ENCODE measurements around the gene C14orf132. TPM values are rescaled to one million over a fixed set of nuclear protein-coding genes. Genes with fewer than 3 reads are reported as not detected.

C14orf132 gene
- total RNA-seq, 2 experiments from 2014 or later, result 2.0 to 2.4 TPM

GRCh38 chr14:96050482-96050881 is 11.3 kb downstream of the C14orf132 start:
- no peak overlapping the region for H3K4me3 ChIP-seq (ENCODE audit: low read length)
- H3K9me3 ChIP-seq (ENCODE audit: control insufficient read depth in 1 of 2, insufficient read depth in 1 of 2, low read length in 2 of 2), result peaks cover 0 to under 1% of the 10 kb centered on the region in 2 experiments
- peaks cover 13% of the 10 kb centered on the region for H3K27me3 Mint-ChIP-seq
- H3K36me3 Mint-ChIP-seq (ENCODE audit: low read depth), result peaks cover 5% of the 10 kb centered on the region
- H3K27ac ChIP-seq (ENCODE audit: low read depth in 1 of 2, low read length in 2 of 2), result no peak overlapping the region
- ATAC-seq (ENCODE audit: poor library complexity) (no peak), DNase-seq (no peak)
- H3K36me3 ChIP-seq (ENCODE audit: insufficient read depth, low read length), result no peaks in the 10 kb centered on the region
- H3K9me3 Mint-ChIP-seq, result no peaks in the 10 kb centered on the region
- H3K27ac Mint-ChIP-seq, result no peak overlapping the region
- CTCF ChIA-PET, result no interaction called here
- H3K4me1 ChIP-seq (ENCODE audit: insufficient read depth, low read length), result no peaks in the 10 kb centered on the region
- no peak overlapping the region for H3K4me3 Mint-ChIP-seq
- POLR2A ChIA-PET, result no interaction called here
- intact Hi-C loops (cut with DNase I, micrococcal nuclease), result loop anchor here (2.0 to 5.0 kb wide), 2 partner anchors 38 to 52 kb away; no protein-coding TSS in a partner anchor
- H3K4me1 Mint-ChIP-seq (ENCODE audit: low read depth), result peaks cover 5% of the 10 kb centered on the region
- peaks cover 0 to 3% of the 10 kb centered on the region in 2 experiments for H3K27me3 ChIP-seq (ENCODE audit: control insufficient read depth in 1 of 2, insufficient read depth in 2 of 2, low read length in 2 of 2)
- TF ChIP-seq CTCF (IDR thresholded peaks at IDR 0.05), result no peak

- no peak overlapping the region for H3K4me3 Mint-ChIP-seq
- ChIA-PET POLR2A (no interaction called here), CTCF (no interaction called here)
- DNase-seq (no peak), ATAC-seq (ENCODE audit: poor library complexity) (no peak)
- no peaks in the 10 kb centered on the region for H3K9me3 Mint-ChIP-seq
- Histone ChIP-seq H3K27ac (ENCODE audit: low read depth in 1 of 2, low read length in 2 of 2) (no peak overlapping the region), H3K27me3 (ENCODE audit: control insufficient read depth in 1 of 2, insufficient read depth in 2 of 2, low read length in 2 of 2) (peaks cover 0 to 3% of the 10 kb centered on the region in 2 experiments), H3K36me3 (ENCODE audit: insufficient read depth, low read length) (no peaks in the 10 kb centered on the region), H3K4me3 (ENCODE audit: low read length) (no peak overlapping the region), H3K4me1 (ENCODE audit: insufficient read depth, low read length) (no peaks in the 10 kb centered on the region), H3K9me3 (ENCODE audit: control insufficient read depth in 1 of 2, insufficient read depth in 1 of 2, low read length in 2 of 2) (no peaks in the 10 kb centered on the region)
- H3K27me3 Mint-ChIP-seq, result peaks cover 13% of the 10 kb centered on the region
- H3K36me3 Mint-ChIP-seq (ENCODE audit: low read depth), result peaks cover 5% of the 10 kb centered on the region
- intact Hi-C loops (cut with DNase I, micrococcal nuclease), result loop anchor here (2.0 to 5.0 kb wide), 2 partner anchors 39 to 52 kb away; no protein-coding TSS in a partner anchor
- H3K4me1 Mint-ChIP-seq (ENCODE audit: low read depth), result peaks cover 5% of the 10 kb centered on the region
- TF ChIP-seq CTCF (IDR thresholded peaks at IDR 0.05), result no peak
- H3K27ac Mint-ChIP-seq, result no peak overlapping the region
Observed at GRCh38 chr14:96051231-96051630, 12.1 kb downstream of the C14orf132 start.

GRCh38 chr14:96051642-96052540 is 12.7 kb downstream of the C14orf132 start:
- Mint-ChIP-seq H3K27ac (no peak overlapping the region), H3K4me3 (no peak overlapping the region), H3K27me3 (peaks cover 13% of the 10 kb centered on the region), H3K9me3 (no peaks in the 10 kb centered on the region), H3K36me3 (ENCODE audit: low read depth) (peaks cover 5% of the 10 kb centered on the region), H3K4me1 (ENCODE audit: low read depth) (peaks cover 5% of the 10 kb centered on the region)
- Histone ChIP-seq H3K27ac (ENCODE audit: low read depth in 1 of 2, low read length in 2 of 2) (no peak overlapping the region), H3K4me1 (ENCODE audit: insufficient read depth, low read length) (no peaks in the 10 kb centered on the region), H3K4me3 (ENCODE audit: low read length) (no peak overlapping the region), H3K36me3 (ENCODE audit: insufficient read depth, low read length) (no peaks in the 10 kb centered on the region), H3K9me3 (ENCODE audit: control insufficient read depth in 1 of 2, insufficient read depth in 1 of 2, low read length in 2 of 2) (no peaks in the 10 kb centered on the region), H3K27me3 (ENCODE audit: control insufficient read depth in 1 of 2, insufficient read depth in 2 of 2, low read length in 2 of 2) (peaks cover 0 to 3% of the 10 kb centered on the region in 2 experiments)
- TF ChIP-seq CTCF (IDR thresholded peaks at IDR 0.05), result peak; percentile 20
- peak in 2 of 14 experiments; percentile 13 to 20 for DNase-seq
- intact Hi-C loops (cut with DNase I, micrococcal nuclease), result loop anchor here (2.0 to 5.0 kb wide), 2 partner anchors 40 to 53 kb away; no protein-coding TSS in a partner anchor
- POLR2A ChIA-PET, result interaction anchor here (0.8 kb wide), 1 partner anchor 14 kb away, joined by 3 read pairs; no protein-coding TSS in a partner anchor
- ATAC-seq (ENCODE audit: poor library complexity), result no peak
- CTCF ChIA-PET, result no interaction called here

Measured in CD4-positive, alpha-beta T cell (primary cell).